ENCODE results near the gene MCCC2.

DNA sequence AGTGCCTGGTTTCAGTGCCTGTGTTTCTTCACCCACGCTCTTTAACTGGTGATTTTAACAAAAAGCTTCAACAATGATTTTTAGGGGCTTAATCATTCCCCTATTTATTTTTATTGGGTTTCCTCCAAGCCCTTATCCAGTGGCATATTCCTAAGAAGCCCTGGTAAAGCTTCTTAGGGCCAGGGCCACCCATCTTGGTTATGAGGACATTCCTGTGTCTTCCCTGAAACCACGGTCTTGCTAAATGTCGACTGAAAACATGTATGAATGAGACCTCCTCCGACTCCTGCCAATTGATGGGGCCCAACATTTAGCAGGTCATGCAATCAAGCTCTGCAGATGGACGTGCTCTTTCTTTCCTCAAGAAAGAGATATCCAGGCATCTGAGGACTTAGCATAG lies 118.3 kb downstream of the MCCC2 start:
- TF ChIP-seq, protein P1, sequence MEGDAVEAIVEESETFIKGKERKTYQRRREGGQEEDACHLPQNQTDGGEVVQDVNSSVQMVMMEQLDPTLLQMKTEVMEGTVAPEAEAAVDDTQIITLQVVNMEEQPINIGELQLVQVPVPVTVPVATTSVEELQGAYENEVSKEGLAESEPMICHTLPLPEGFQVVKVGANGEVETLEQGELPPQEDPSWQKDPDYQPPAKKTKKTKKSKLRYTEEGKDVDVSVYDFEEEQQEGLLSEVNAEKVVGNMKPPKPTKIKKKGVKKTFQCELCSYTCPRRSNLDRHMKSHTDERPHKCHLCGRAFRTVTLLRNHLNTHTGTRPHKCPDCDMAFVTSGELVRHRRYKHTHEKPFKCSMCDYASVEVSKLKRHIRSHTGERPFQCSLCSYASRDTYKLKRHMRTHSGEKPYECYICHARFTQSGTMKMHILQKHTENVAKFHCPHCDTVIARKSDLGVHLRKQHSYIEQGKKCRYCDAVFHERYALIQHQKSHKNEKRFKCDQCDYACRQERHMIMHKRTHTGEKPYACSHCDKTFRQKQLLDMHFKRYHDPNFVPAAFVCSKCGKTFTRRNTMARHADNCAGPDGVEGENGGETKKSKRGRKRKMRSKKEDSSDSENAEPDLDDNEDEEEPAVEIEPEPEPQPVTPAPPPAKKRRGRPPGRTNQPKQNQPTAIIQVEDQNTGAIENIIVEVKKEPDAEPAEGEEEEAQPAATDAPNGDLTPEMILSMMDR (IDR thresholded peaks at IDR 0.05), result no peak
- TF ChIP-seq POLR2A (IDR thresholded peaks at IDR 0.05), result no peak
